IMR-90 (cell line): ENCODE measurements around the gene ACADSB. TPM values are rescaled to one million over a fixed set of nuclear protein-coding genes. Genes with fewer than 3 reads are reported as not detected.

ENCODE experiments used
- ATAC-seq: fragments of 200-7000 bp; cut with Tn5 transposase; 2 replicates; pipeline ENCODE4 v1.9.1; 2020; ENCODE audit warnings: low read depth, mild to moderate bottlenecking, moderate library complexity
- BruUV-seq: library from RNA; stranded (reverse); fragments of 400-500 nt; replicated peaks from 2 replicates; lab custom pipeline; 2021; lab: Mats Ljungman, UMichigan
- CTCF ChIA-PET: fragments of 300-600 bp; formaldehyde crosslinking; extraction: SDS; loops from one replicate; lab custom pipeline; 2021; ENCODE audit warnings: antibody characterized with exemption; lab: Yijun Ruan, JAX
- POLR2A ChIA-PET: fragments of 300-600 bp; sonication (Branson Sonifier 250); formaldehyde crosslinking; loops from one replicate; lab custom pipeline; 2022; ENCODE audit warnings: antibody characterized with exemption; ENCODE audit not compliant: unreplicated experiment; lab: Charles Lee
- DNase-seq: peaks from one replicate; pipeline ENCODE4 v3.0.0; 2013
- H2AFZ ChIP-seq: replicated peaks from 2 replicates; pipeline ENCODE3; 2013; ENCODE audit warnings: low read length, mild to moderate bottlenecking; ENCODE audit not compliant: poor library complexity
- H2AK5ac ChIP-seq: 2 replicates; pipeline ENCODE4 v1.6.1; 2013; ENCODE audit warnings: low read depth, low read length, inconsistent platforms
- H2AK9ac ChIP-seq: replicated peaks from 2 replicates; pipeline ENCODE3; 2013; ENCODE audit warnings: mild to moderate bottlenecking, low read depth, low read length, moderate library complexity; ENCODE audit not compliant: poor library complexity
- H2BK120ac ChIP-seq: 2 replicates; pipeline ENCODE4 v1.6.1; 2013; ENCODE audit warnings: low read depth, low read length, inconsistent platforms
- H2BK15ac ChIP-seq: 3 replicates; pipeline ENCODE4 v1.6.1; 2013; ENCODE audit warnings: low read depth, low read length, inconsistent platforms
- H2BK20ac ChIP-seq: 2 replicates; pipeline ENCODE4 v1.6.1; 2013; ENCODE audit warnings: low read depth, mild to moderate bottlenecking, inconsistent platforms, low read length, moderate library complexity
- H2BK5ac ChIP-seq: 2 replicates; pipeline ENCODE4 v1.6.1; 2013; ENCODE audit warnings: mild to moderate bottlenecking, low read depth, low read length, inconsistent platforms; ENCODE audit not compliant: poor library complexity, severe bottlenecking
- H3K14ac ChIP-seq: replicated peaks from 2 replicates; pipeline ENCODE4 v1.6.1; 2013; ENCODE audit warnings: low read depth, low read length, inconsistent platforms
- H3K18ac ChIP-seq: 2 replicates; pipeline ENCODE4 v1.6.1; 2013; ENCODE audit warnings: low read depth, low read length, control low read depth
- H3K23ac ChIP-seq: 2 replicates; pipeline ENCODE4 v1.6.1; 2013; ENCODE audit warnings: low read depth, low read length, inconsistent platforms
- H3K27ac ChIP-seq: 2 replicates; pipeline ENCODE4 v1.5.1; 2013; ENCODE audit warnings: mild to moderate bottlenecking, control low read depth, low read length; ENCODE audit not compliant: insufficient read depth
- H3K27me3 ChIP-seq: 2 replicates; pipeline ENCODE4 v1.6.1; 2013; ENCODE audit warnings: low read length; ENCODE audit not compliant: control insufficient read depth, insufficient read depth
- H3K36me3 ChIP-seq: 2 replicates; pipeline ENCODE4 v1.6.1; 2013; ENCODE audit warnings: low read length, mixed read lengths; ENCODE audit not compliant: control insufficient read depth, insufficient read depth
- H3K4ac ChIP-seq: 2 replicates; pipeline ENCODE4 v1.6.1; 2013; ENCODE audit warnings: low read depth, low read length, inconsistent platforms
- H3K4me1 ChIP-seq: 2 replicates; pipeline ENCODE4 v1.6.1; 2013; ENCODE audit warnings: low read length, mixed read lengths; ENCODE audit not compliant: control insufficient read depth, insufficient read depth
- H3K4me2 ChIP-seq: 2 replicates; pipeline ENCODE4 v1.6.1; 2013; ENCODE audit warnings: low read depth, mild to moderate bottlenecking, control low read depth, low read length, moderate library complexity
- H3K4me3 ChIP-seq: 2 replicates; pipeline ENCODE4 v1.5.1; 2013; ENCODE audit warnings: low read depth, mild to moderate bottlenecking, control low read depth, low read length, moderate library complexity; ENCODE audit not compliant: insufficient read depth
- H3K56ac ChIP-seq: 2 replicates; pipeline ENCODE4 v1.6.1; 2013; ENCODE audit warnings: low read length, inconsistent platforms; ENCODE audit not compliant: insufficient read depth; ENCODE audit errors: extremely low read depth
- H3K79me1 ChIP-seq, 2 experiments: 2 replicates each; pipeline ENCODE4 v1.6.1; 2013; ENCODE audit warnings: low read length in 2 of 2, inconsistent platforms in 1 of 2, low read depth in 1 of 2
- H3K9ac ChIP-seq: 2 replicates; pipeline ENCODE4 v1.6.1; 2013; ENCODE audit warnings: low read depth, low read length, control low read depth
- H3K9me1 ChIP-seq: 2 replicates; pipeline ENCODE4 v1.6.1; 2013; ENCODE audit warnings: low read length, inconsistent platforms; ENCODE audit not compliant: insufficient read depth
- H3K9me3 ChIP-seq: 2 replicates; pipeline ENCODE4 v1.6.1; 2013; ENCODE audit warnings: low read length; ENCODE audit not compliant: control insufficient read depth, insufficient read depth
- H4K20me1 ChIP-seq: 2 replicates; pipeline ENCODE4 v1.6.1; 2013; ENCODE audit warnings: low read length, inconsistent platforms; ENCODE audit not compliant: insufficient read depth
- H4K5ac ChIP-seq: 2 replicates; pipeline ENCODE4 v1.6.1; 2013; ENCODE audit warnings: mild to moderate bottlenecking, low read depth, low read length, control low read depth
- H4K8ac ChIP-seq, 2 experiments: 2 replicates each; pipeline ENCODE4 v1.6.1; 2013; ENCODE audit warnings: low read depth in 2 of 2, low read length in 2 of 2, control low read depth in 1 of 2, inconsistent platforms in 1 of 2
- H4K91ac ChIP-seq: 2 replicates; pipeline ENCODE4 v1.6.1; 2013; ENCODE audit warnings: low read depth, low read length, inconsistent platforms; ENCODE audit not compliant: insufficient read depth
- BHLHE40 ChIP-seq: fragments of 150-350 bp; IDR thresholded peaks from 2 replicates; pipeline ENCODE4 v1.6.1; 2016; ENCODE audit warnings: mild to moderate bottlenecking, low read depth, low read length
- CEBPB ChIP-seq: IDR thresholded peaks from 2 replicates; pipeline ENCODE4 v1.6.1; 2012; ENCODE audit warnings: low read depth, low read length, improper control_type of control experiment
- CHD1 ChIP-seq: IDR thresholded peaks from 2 replicates; pipeline ENCODE4 v1.6.1; 2012; ENCODE audit warnings: low read depth, low read length, improper control_type of control experiment
- CTCF ChIP-seq: conservative IDR thresholded peaks from 2 replicates; pipeline ENCODE4 v1.5.1; 2012; ENCODE audit warnings: mild to moderate bottlenecking, low read depth, low read length, improper control_type of control experiment
- FOS ChIP-seq: fragments of 150-350 bp; IDR thresholded peaks from 2 replicates; pipeline ENCODE4 v1.6.1; 2016; ENCODE audit warnings: low read depth, low read length
- MAFK ChIP-seq: IDR thresholded peaks from 2 replicates; pipeline ENCODE4 v1.6.1; 2012; ENCODE audit warnings: low read depth, low read length, improper control_type of control experiment
- MAZ ChIP-seq: IDR thresholded peaks from 2 replicates; pipeline ENCODE4 v1.6.1; 2012; ENCODE audit warnings: low read depth, mild to moderate bottlenecking, low read length, improper control_type of control experiment, moderate library complexity, borderline replicate concordance
- MXI1 ChIP-seq: IDR thresholded peaks from 2 replicates; pipeline ENCODE4 v1.6.1; 2012; ENCODE audit warnings: low read depth, mild to moderate bottlenecking, low read length, moderate library complexity, borderline replicate concordance
- NFE2L2 ChIP-seq: fragments of 150-350 bp; IDR thresholded peaks from 2 replicates; pipeline ENCODE4 v1.6.1; 2016; ENCODE audit warnings: low read depth, mild to moderate bottlenecking, low read length
- POLR2A ChIP-seq: IDR thresholded peaks from 2 replicates; pipeline ENCODE4 v1.6.1; 2012; ENCODE audit warnings: mild to moderate bottlenecking, low read depth, low read length
- RAD21 ChIP-seq: IDR thresholded peaks from 2 replicates; pipeline ENCODE4 v1.6.1; 2012; ENCODE audit warnings: low read length, improper control_type of control experiment
- RCOR1 ChIP-seq: IDR thresholded peaks from 2 replicates; pipeline ENCODE4 v1.6.1; 2012; ENCODE audit warnings: mild to moderate bottlenecking, low read length, improper control_type of control experiment; ENCODE audit not compliant: insufficient replicate concordance
- RFX5 ChIP-seq: IDR thresholded peaks from 2 replicates; pipeline ENCODE4 v1.8.0; 2012; ENCODE audit warnings: low read depth, mild to moderate bottlenecking, low read length, moderate library complexity
- SMC3 ChIP-seq: fragments of 150-350 bp; IDR thresholded peaks from 2 replicates; pipeline ENCODE4 v1.6.1; 2016; ENCODE audit warnings: low read depth, mild to moderate bottlenecking, antibody characterized with exemption, low read length, moderate library complexity
- WGBS, 2 experiments: methylation state at CpG; one replicate each; pipeline versions ENCODE4 v1.1.5 to v1.1.7; 2013; ENCODE audit warnings: missing lambda C conversion rate in 2 of 2; ENCODE audit not compliant: insufficient read length in 1 of 2; ENCODE audit errors: extremely low coverage in 2 of 2; 5-methylcytosine and 5-hydroxymethylcytosine counted together
- dilution Hi-C: fragments of 300-500 bp; cut with HindIII; formaldehyde crosslinking; loops from one replicate; pipeline ENCODE4 v1.14.3; 2018; ENCODE audit warnings: low sequenced_read_pairs; ENCODE audit not compliant: unreplicated experiment
- in situ Hi-C: fragments of 300-500 bp; cut with MboI; formaldehyde crosslinking; loops from 3 replicates; pipeline ENCODE4 v1.14.3; 2019; ENCODE audit warnings: low sequenced_read_pairs, inconsistent platforms, mixed read lengths
- intact Hi-C: fragments of 100-400 bp; cut with micrococcal nuclease; formaldehyde crosslinking; loops from 2 replicates; pipeline ENCODE4 v1.10.0; 2022
- polyA plus RNA-seq, 3 experiments: library from polyadenylated mRNA; depleted of rRNA; stranded (reverse); fragments of >200 nt; gene quantifications; 2 replicates each; pipeline ENCODE4 v1.2.3, GENCODE V29; 2012; ENCODE audit warnings: low replicate concordance in 1 of 3
- total RNA-seq: library from RNA; depleted of rRNA; stranded (reverse); fragments of >200 nt; gene quantifications from 2 replicates; pipeline ENCODE4 v1.2.3, GENCODE V29; 2012
- TF ChIP-seq, protein P1 (sequence below): fragments of 150-350 bp; IDR thresholded peaks from 2 replicates; pipeline ENCODE4 v1.6.1; 2016; ENCODE audit warnings: low read depth, mild to moderate bottlenecking, low read length, moderate library complexity, borderline replicate concordance

The ACADSB gene
- total and polyA plus RNA-seq, 2 of the 4 experiments (the other 2 are of a cell fraction): 6.2 to 10.6 TPM

DNA sequence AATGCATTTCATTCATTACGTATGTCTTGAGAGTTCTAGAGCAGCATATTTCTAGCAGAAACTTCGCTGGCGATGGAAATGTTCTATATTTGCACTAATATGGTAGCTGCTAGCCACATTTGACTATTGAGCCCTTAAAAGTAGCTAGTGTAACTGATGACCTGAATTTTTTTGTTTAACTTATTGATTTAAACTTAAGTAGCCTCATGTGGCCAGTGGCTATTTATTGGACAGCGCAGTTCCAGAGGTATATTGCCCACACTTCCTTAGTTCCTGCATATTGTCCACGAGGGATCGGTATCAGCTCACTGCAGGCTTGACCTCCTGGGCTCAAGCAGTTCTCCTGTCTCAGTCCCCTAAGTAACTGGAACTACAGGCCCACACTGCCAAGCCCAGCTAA is 24.9 kb upstream of the ACADSB start:
- H3K9me3 ChIP-seq: no peaks in the 10 kb centered on the region
- no peak overlapping the region for H4K91ac ChIP-seq
- H3K4me3 ChIP-seq: no peak overlapping the region
- H2BK5ac ChIP-seq: no peak overlapping the region
- H3K79me1 ChIP-seq: no peaks in the 10 kb centered on the region
- no peak overlapping the region for H2BK15ac ChIP-seq
- H3K9ac ChIP-seq: no peak overlapping the region
- H3K18ac ChIP-seq: no peak overlapping the region
- H3K4me2 ChIP-seq: no peak overlapping the region
- H4K5ac ChIP-seq: no peak overlapping the region
- no TSS peak for BruUV-seq
- H2AK5ac ChIP-seq: no peak overlapping the region
- H3K23ac ChIP-seq: no peak overlapping the region
- H3K27me3 ChIP-seq: no peaks in the 10 kb centered on the region
- H3K9me1 ChIP-seq: peaks cover 2% of the 10 kb centered on the region
- WGBS, 2 experiments: no CpG with 5 or more reads among the region's 6 CpGs
- H3K36me3 ChIP-seq: peaks cover 2% of the 10 kb centered on the region; the same call in 1 of the 2 replicates
- H3K4ac ChIP-seq: no peak overlapping the region
- POLR2A ChIA-PET: no interaction called here
- ATAC-seq: no peak
- CTCF ChIA-PET: no interaction called here
- H3K14ac ChIP-seq: no peak overlapping the region
- no peak overlapping the region for H2AFZ ChIP-seq
- no peak overlapping the region for H3K56ac ChIP-seq
- DNase-seq: no peak
- no peaks in the 10 kb centered on the region for H3K4me1 ChIP-seq
- H3K27ac ChIP-seq: no peak overlapping the region
- H4K8ac ChIP-seq: no peak overlapping the region
- intact Hi-C loops: loop anchor here (10.0 kb wide), 1 partner anchor 339 kb away; no protein-coding TSS in a partner anchor
- H2AK9ac ChIP-seq: no peak overlapping the region
- in situ Hi-C loops: no loop called here
- dilution Hi-C loops: no loop called here
- no peaks in the 10 kb centered on the region for H4K20me1 ChIP-seq
- no peak overlapping the region for H2BK120ac ChIP-seq
- no peak overlapping the region for H2BK20ac ChIP-seq
- no peak for TF ChIP-seq CTCF
- TF ChIP-seq SMC3: no peak
- no peak for TF ChIP-seq NFE2L2
- no peak for TF ChIP-seq POLR2A
- no peak for TF ChIP-seq CEBPB
- no peak for TF ChIP-seq MAZ
- TF ChIP-seq RCOR1: no peak
- TF ChIP-seq MXI1: no peak
- TF ChIP-seq, protein P1, sequence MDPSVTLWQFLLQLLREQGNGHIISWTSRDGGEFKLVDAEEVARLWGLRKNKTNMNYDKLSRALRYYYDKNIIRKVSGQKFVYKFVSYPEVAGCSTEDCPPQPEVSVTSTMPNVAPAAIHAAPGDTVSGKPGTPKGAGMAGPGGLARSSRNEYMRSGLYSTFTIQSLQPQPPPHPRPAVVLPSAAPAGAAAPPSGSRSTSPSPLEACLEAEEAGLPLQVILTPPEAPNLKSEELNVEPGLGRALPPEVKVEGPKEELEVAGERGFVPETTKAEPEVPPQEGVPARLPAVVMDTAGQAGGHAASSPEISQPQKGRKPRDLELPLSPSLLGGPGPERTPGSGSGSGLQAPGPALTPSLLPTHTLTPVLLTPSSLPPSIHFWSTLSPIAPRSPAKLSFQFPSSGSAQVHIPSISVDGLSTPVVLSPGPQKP: no peak
- no peak for TF ChIP-seq BHLHE40
- no peak for TF ChIP-seq RAD21
- no peak for TF ChIP-seq FOS
- TF ChIP-seq RFX5: no peak
- no peak for TF ChIP-seq CHD1
- TF ChIP-seq MAFK: no peak
